AG04449 (cell line): ENCODE data around the gene SLC35B1.
A peak's percentile ranks its signal among the peaks of the same experiment; 100 is the strongest.

Experiments used
- CTCF ChIA-PET: fragments of 350-600 bp; formaldehyde crosslinking; extraction: SDS; loops from one replicate; lab custom pipeline; 2021; ENCODE audit warnings: antibody characterized with exemption; lab: Yijun Ruan, JAX
- POLR2A ChIA-PET: fragments of 400-600, 350-600 bp; formaldehyde crosslinking; extraction: SDS; loops from one replicate; lab custom pipeline; 2020; ENCODE audit warnings: antibody characterized with exemption, inconsistent platforms; lab: Yijun Ruan, JAX
- DNase-seq: peaks from one replicate; pipeline ENCODE4 v3.0.0-alpha.2; 2010; ENCODE audit warnings: low read depth, low spot score
- H3K4me3 ChIP-seq: 2 replicates; pipeline ENCODE4 v1.5.1; 2011; ENCODE audit warnings: low read depth, mild to moderate bottlenecking, control low read depth, low read length
- CTCF ChIP-seq: IDR thresholded peaks from one replicate; pipeline ENCODE4 v1.5.1; 2011; ENCODE audit warnings: mild to moderate bottlenecking, moderate library complexity, low read length, control low read depth, inconsistent platforms; ENCODE audit not compliant: insufficient read depth; ENCODE audit errors: missing control alignments

Gene SLC35B1

GRCh38 chr17:49681106-49681979 lies 26.4 kb downstream of the SLC35B1 start:
- CTCF ChIA-PET: interaction anchor here (0.9 to 6.9 kb wide), 9 partner anchors 9 to 318 kb away, joined by 3 to 59 read pairs (median 5); partner anchors contain the start of gene NXPH3
- POLR2A ChIA-PET: no interaction called here

GRCh38 chr17:49680314-49680713 lies 27.4 kb downstream of the SLC35B1 start:
- CTCF ChIA-PET: interaction anchor here (1.3 to 6.9 kb wide), 4 partner anchors 8 to 111 kb away, joined by 4 to 59 read pairs (median 22); no protein-coding TSS in a partner anchor
- no peak overlapping the region for H3K4me3 ChIP-seq
- no peak for DNase-seq
- POLR2A ChIA-PET: no interaction called here
- TF ChIP-seq CTCF: no peak

More at GRCh38 chr17:49681106-49681979, 26.4 kb downstream of the SLC35B1 start:
- no peak for TF ChIP-seq CTCF
- DNase-seq: no peak
- H3K4me3 ChIP-seq: no peak overlapping the region

- TF ChIP-seq CTCF: no peak
- H3K4me3 ChIP-seq: peak within 1 kb of the TSS; percentile 78
- peak; percentile 98 for DNase-seq
- ChIA-PET POLR2A (interaction anchor here (0.6 to 1.0 kb wide), 4 partner anchors 13 to 102 kb away, joined by 3 to 8 read pairs (median 4); no protein-coding TSS in a partner anchor), CTCF (interaction anchor here (0.7 to 6.9 kb wide), 5 partner anchors 13 to 122 kb away, joined by 3 to 59 read pairs (median 6); no protein-coding TSS in a partner anchor)
Measured at GRCh38 chr17:49677933-49678847, 29.6 kb downstream of the SLC35B1 start, which contains the start of gene SPOP. Gene SPOP, minus strand, starts transcription at chr17:49678097. Its CDS starts 55,287 bp downstream, at chr17:49622810.

GRCh38 chr17:49677134-49677932 lies 30.4 kb downstream of the SLC35B1 start:
- CTCF ChIA-PET: interaction anchor here (0.7 to 1.8 kb wide), 3 partner anchors 11 to 106 kb away, joined by 3 to 5 read pairs (median 4); no protein-coding TSS in a partner anchor

More at GRCh38 chr17:49677134-49677932, 30.4 kb downstream of the SLC35B1 start:
- peak overlapping the region; percentile 78 for H3K4me3 ChIP-seq
- DNase-seq: peak; percentile 42
- TF ChIP-seq CTCF: no peak
- POLR2A ChIA-PET: interaction anchor here (0.6 to 1.0 kb wide), 5 partner anchors 14 to 1272 kb away, joined by 3 to 8 read pairs (median 4); no protein-coding TSS in a partner anchor
